D721Med (cell line): ENCODE data around the gene LSM14A.
"Not testable (repeated sequence)": the region's sequence is repeated elsewhere in the genome, so short reads cannot be mapped to it uniquely, and the experiment has no call there.

Source experiments
- DNase-seq: peaks from one replicate; pipeline ENCODE4 v3.0.0; 2011; ENCODE audit warnings: low spot score; ENCODE audit not compliant: insufficient read length
- FAIRE-seq: peaks from 2 replicates; lab custom pipeline; 2011; peaks lifted over from hg19 to GRCh38; lab: Jason Lieb, UNC
- TF ChIP-seq, protein P1 (sequence below): IDR thresholded peaks from 2 replicates; pipeline ENCODE4 v1.5.1; 2012; ENCODE audit warnings: mild to moderate bottlenecking, control low read depth; ENCODE audit not compliant: insufficient read depth; ENCODE audit errors: missing control alignments

Gene LSM14A

DNA sequence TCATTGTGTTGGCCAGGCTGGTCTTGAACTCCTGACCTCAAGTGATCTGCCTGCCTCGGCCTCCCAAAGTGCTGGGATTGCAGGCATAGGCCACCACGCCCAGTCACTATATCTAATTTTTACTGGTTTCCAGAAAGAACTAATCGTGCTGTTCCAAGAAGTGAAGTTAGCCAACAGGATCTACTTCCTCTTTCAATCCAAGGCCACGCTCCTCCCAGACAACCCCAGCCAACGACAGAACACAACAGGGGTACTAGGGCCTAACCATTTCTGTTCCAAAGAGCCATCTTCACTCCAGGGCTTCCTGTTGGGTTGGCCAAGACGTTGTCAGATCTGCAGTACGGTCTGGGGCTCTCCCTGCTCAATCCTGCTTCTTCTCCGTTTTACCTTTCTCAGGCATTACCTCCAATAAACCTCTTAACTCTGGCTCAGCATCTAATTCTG, 7.0 kb upstream of the LSM14A start:
- DNase-seq, result no peak
- FAIRE-seq, result no peak
- TF ChIP-seq, protein P1, sequence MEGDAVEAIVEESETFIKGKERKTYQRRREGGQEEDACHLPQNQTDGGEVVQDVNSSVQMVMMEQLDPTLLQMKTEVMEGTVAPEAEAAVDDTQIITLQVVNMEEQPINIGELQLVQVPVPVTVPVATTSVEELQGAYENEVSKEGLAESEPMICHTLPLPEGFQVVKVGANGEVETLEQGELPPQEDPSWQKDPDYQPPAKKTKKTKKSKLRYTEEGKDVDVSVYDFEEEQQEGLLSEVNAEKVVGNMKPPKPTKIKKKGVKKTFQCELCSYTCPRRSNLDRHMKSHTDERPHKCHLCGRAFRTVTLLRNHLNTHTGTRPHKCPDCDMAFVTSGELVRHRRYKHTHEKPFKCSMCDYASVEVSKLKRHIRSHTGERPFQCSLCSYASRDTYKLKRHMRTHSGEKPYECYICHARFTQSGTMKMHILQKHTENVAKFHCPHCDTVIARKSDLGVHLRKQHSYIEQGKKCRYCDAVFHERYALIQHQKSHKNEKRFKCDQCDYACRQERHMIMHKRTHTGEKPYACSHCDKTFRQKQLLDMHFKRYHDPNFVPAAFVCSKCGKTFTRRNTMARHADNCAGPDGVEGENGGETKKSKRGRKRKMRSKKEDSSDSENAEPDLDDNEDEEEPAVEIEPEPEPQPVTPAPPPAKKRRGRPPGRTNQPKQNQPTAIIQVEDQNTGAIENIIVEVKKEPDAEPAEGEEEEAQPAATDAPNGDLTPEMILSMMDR, result no peak

DNA sequence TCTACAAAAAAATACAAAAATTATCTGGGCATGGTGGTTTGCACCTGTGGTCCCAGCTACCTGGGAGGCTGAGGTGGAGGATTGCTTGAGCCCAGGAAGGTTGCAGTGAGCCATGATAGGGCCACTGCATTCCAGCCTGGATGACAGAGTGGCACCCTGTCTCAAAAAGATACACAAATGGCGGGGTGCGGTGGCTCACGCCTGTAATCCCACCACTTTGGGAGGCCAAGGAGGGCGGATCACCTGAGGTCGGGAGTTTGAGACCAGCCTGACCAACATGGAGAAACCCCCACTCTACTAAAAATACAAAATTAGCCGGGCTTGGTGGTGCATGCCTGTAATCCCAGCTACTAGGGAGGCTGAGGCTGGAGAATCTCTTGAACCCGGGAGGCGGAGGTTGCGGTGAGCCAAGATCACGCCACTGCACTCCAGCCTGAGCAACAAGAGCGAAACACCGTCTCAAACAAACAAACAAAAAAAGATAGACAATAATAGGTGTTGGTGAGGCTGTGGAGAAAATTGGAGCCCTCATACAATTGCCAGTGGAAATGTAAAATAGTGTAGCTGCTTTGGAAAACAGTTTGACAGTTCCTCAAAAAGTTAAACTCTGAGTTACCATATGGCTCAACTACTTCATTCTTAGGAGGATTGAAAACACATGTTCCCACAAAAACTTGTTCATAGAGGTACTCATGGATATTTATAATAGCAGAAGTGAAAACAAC, 2.7 kb upstream of the LSM14A start:
- FAIRE-seq, DNase-seq: not testable (repeated sequence)

DNA sequence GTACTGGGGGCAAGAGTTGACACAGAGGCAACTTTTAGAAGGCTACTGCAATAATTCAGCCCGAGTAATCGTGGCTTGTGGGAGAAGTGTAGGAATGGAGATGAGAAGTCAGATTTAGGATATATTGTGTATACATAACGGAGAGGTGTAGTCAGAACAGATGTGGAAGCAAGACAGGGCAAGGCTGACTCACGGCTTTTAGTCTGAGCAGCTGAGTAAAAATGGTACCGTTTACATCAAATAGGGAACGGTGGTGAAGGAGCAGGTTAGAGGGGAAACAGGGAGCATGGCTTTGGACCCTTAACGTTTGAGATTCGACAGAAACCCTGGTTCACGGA, 796 bp upstream of the LSM14A start:
- FAIRE-seq (no peak), DNase-seq (no peak)
- TF ChIP-seq, protein P1, result no peak

DNA sequence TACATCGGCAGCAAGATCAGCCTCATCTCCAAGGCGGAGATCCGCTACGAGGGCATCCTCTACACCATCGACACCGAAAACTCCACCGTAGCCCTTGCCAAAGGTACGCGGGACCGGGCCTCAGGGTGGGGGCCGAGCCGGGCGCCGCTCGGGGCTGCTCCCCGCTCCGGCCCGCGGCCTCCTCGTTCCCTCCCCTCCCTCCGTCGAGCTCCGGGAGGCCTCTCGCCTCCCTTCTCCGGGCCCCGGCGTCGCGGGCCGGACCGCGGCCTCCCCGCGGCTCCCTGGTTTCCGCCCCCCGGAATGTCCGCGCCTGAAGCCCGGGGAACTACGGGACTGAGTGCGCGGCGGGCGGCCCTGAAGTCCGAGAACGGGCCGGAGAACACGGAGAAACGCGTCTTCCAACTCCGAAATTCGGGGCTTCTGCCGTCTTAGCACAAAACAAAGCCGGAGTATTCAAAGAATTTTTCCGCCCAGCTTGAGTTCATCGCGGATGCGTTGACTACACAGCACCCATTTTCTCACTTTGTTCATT, 423 bp downstream of the LSM14A start:
- TF ChIP-seq, protein P1, result no peak
- FAIRE-seq (no peak), DNase-seq (no peak)

DNA sequence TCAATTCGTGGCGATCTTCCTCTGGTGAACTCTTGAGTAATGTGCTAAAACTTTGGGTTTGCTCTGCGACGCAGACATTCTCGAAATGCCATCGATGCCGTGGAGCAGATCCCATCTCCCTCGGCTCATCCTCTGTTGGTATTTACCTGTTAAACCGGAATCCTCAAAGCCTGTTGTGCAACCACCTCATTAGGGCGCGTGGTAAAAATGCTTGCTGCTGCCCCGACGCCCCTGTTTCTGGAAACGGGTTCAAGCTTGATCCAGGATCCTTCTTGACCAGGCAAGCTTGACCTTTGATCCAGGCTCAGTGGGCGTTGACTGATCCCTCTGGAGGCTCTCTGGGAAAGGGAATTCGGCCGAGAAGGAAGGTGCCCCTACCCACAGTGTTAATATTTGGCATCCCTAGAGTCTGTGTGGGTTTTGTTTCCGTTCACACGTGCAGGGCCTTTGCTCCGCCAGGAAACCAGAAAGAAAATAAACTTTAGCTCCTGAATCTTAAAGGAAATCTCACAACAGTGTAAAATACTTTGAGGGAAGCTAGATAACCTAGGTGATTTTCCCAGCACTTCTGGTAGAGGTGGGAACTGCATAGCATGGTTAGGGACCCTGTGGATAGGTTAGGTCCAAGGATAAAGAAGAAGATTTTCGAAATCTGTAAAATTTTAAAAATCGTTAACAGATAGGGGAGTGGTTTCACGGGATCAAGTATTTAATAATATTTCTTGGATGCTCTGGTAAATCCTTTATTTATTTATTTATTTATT, 1.1 kb downstream of the LSM14A start:
- DNase-seq, result no peak
- no peak for FAIRE-seq
- TF ChIP-seq, protein P1, result no peak

DNA sequence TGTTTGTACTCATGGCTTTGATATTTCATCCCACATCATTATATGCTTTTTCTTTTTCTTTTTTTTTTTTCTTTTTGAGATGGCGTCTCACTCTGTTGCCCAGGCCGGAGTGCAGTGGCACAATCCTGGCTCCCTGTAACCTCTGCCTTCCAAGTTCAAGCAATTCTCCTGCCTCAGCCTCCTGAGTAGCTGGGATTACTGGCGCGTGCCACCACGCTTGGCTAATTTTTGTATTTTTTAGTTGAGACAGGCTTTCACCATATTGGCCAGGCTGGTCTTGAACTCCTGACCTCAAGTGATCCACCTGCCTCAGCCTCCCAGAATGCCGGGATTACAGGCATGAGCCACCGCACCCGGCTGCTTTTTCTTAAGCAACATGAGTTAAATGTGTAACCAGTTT, 2.9 kb downstream of the LSM14A start:
- not testable (repeated sequence) for FAIRE-seq, DNase-seq

DNA sequence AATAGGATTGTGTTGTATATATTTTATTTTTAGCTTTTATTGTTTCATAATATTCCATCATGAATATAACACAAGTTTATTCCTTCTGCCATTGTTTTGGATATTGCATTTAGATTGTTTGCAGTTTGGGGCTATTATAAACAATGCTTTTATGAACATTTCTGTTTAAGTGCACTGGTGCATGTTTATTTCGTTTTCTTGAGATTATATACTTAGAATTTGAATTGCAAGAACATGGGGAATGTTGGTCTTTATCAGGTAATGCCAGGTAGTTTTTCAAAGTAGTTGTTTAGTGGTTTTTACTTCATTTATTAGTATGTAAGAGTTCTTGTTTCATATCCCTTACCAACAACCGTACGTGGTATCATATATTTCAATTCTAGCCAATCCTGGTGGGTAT, 4.3 kb downstream of the LSM14A start:
- TF ChIP-seq, protein P1, result no peak
- DNase-seq (no peak), FAIRE-seq (no peak)

DNA sequence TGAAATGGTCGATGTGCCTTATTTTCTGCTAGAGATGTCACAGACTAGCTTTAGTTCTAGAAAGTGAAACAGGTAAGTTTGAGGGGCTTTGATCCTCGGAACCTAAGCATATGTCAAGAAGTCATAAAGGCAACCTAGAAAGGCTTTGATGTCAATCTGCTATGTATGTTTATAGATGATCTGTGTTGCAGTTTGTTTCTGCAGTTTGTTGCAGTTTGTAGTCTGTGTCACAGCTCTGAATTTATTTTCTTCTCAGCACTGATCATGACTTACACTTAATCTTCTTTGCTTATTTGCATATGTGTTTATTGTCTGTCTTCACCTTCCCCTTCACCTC, 5.9 kb downstream of the LSM14A start:
- DNase-seq (no peak), FAIRE-seq (no peak)
- TF ChIP-seq, protein P1, result no peak
